Fibroblast of skin of right biceps (primary cell): Measurements from ENCODE around the gene FABP6.

Experiments used
- DNase-seq: peaks from one replicate; pipeline ENCODE4 v3.0.0-alpha.2; 2013

Gene FABP6

GRCh38 chr5:160263326-160263855, 34.1 kb downstream of the FABP6 start:
- no peak for DNase-seq

DNA sequence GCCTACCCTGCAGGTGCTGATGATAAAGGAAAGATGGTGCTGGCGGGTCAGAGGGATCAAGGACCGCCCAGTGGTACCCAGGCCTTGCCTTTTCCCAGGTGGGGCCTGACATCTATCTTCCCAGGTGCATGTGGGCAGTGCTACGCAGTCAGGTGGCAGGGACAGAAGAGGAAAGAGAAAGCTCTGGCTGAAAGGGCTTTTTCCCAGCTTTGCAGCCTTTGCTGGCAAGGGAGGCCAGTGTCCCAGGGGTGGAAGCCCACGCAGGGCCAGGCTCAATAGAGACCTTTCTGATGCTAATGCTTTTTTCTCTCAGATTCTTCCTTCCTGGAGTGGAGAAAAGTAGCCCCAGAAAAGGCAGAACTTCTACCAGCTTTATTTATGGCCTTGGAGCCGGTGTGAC, 36.7 kb downstream of the FABP6 start:
- DNase-seq, result no peak

DNA sequence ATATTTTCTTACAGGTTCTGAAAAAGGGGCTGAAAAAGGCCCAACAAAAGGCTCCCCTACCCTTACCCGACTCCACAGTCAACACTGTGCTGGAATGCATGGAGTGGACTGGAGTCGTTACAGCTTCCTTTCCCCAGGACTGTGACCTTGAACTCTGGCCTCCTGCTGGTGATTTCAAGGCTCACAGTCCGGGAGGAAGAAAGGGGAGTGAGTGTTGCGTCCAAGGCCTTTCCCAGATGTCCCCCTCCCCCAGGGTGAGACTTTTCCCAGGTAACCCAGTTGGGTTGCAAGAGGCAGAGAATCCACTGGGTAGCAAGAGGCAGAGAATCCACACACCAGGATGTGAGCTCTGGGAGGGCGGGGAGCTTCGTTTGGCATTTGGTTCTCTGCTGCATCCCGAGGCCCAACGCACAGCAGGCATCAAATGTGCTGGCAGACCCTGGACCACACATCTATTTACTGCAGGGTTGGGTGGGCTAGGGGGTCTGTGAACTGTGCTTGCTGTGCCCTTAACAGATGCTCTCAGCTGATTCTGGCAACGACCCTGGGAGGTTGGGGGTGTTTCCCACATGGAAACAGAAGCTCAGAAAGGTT, 37.5 kb downstream of the FABP6 start:
- DNase-seq, result no peak

GRCh38 chr5:160268121-160268520, 38.8 kb downstream of the FABP6 start:
- no peak for DNase-seq

DNA sequence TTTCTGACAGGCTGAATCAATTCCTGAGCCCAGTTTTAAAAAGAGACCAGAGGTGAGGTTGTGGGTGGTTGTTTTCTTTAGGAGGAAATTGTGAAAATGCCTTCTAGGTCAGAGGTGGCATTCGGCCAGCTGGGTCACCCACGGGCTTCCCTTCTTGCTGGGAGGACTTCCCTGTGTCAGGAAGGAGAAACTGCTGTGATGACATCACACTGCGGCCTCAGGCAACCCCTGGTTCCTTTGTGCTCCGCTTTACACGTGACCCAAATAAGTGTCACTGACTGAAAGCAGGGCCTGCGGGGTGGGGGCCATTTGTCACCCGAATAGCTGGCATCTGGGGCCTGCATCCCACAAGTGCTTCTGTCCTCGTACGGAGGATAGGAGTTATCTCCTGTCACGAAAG, 39.7 kb downstream of the FABP6 start:
- DNase-seq, result peak; percentile 27

GRCh38 chr5:160270704-160271103, 41.4 kb downstream of the FABP6 start:
- DNase-seq, result no peak

- DNase-seq, result peak; percentile 15
These were observed 42.1 kb downstream of the FABP6 start for GRCh38 chr5:160271396-160271795.

DNA sequence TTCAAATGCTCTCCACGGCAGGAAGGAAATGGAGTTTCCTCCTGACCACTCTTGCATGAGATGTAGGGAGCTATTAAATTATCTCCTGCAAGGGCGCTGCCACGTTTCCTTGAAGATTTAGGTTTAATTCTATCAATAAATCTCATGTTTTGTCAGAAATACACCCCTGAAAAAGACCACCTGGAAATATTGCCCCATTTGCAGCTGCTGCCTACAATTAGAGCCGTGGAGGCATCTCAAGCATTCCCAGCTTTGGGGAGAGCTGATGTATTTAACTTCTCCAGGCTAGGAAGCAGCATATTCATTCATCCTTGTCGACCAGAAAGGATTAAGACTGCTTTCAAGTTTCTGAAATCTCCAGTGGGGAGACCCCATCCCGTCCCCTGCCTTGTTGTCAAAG, 42.5 kb downstream of the FABP6 start:
- DNase-seq, result no peak

DNA sequence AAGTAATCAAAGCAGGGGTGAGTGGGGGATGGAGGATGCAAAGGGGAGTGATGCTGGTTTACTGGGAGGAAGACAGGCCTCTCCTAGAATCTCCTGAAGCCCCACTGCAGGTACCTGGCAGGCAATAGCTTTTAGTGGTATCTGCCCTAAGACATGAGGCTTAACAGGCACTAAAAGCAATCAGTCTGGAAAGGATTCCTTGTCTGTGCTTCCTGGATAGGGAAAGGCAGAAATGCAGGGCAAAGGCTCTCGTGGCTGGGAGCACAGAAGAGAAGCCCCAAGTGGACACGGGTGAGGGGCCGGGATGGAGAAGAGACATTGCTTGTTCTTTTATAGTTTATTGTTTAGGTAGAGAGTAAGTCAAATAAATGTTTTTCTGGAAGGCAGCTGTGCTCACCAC, 43.0 kb downstream of the FABP6 start:
- no peak for DNase-seq

GRCh38 chr5:160272889-160273288, 43.6 kb downstream of the FABP6 start:
- DNase-seq, result no peak

GRCh38 chr5:160274483-160274931, 45.2 kb downstream of the FABP6 start:
- no peak for DNase-seq

DNA sequence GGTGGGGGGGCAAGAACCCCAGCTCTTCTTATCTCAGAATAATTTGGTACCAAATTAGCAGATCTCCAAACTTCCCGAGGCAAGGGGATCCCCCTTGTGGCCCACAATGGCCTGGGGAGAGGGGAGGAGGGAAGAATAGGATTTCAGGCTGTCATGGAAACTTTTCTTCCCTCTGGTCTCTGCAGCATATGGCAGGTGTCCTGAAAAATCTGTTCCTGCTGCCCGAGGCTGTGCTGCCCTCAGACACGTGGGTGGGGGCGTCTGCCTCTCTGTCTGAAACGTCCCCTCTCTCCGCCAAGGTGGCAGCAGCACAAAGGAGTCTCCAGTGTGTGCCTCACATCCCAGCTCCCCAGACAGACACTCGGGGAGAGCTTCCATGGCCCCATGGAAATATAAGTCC, 49.0 kb downstream of the FABP6 start:
- no peak for DNase-seq

DNA sequence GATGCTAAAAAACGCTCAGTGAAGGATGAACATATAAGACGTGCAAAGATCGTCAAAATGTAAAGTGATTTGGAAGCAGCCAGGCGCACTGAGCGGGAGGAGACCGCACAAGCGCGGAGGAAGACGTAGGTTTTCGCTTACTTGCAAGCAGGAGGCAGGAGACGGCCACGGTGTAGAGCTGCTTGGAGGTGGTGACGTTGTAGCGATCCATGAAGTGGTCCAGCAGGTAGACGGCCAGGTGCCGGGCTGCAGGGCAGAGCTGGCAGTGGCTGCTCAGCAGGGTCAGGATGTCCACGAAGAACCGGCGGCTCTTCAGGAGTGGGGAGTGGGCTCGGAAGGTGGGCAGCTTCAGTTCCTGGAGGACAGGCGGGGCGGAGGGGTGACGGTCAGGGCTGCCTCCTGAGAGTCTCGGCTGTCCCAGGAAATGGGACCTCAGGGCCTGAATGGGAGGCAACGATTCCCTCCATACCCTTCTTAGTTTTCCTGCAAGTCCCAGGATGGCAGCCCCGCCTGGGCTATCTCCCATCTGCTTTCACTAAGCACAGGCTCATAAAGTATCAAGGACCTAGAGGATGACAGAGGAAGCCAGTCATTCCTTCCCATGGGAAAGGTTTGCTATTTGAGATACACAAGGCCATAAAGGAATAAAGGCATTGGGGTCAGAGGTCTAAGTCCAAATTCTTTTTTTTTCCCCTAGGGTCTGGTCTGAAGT, 51.2 kb downstream of the FABP6 start:
- no peak for DNase-seq

GRCh38 chr5:160281275-160281674, 52.0 kb downstream of the FABP6 start:
- no peak for DNase-seq

GRCh38 chr5:160284291-160284873, 55.1 kb downstream of the FABP6 start:
- DNase-seq, result no peak

DNA sequence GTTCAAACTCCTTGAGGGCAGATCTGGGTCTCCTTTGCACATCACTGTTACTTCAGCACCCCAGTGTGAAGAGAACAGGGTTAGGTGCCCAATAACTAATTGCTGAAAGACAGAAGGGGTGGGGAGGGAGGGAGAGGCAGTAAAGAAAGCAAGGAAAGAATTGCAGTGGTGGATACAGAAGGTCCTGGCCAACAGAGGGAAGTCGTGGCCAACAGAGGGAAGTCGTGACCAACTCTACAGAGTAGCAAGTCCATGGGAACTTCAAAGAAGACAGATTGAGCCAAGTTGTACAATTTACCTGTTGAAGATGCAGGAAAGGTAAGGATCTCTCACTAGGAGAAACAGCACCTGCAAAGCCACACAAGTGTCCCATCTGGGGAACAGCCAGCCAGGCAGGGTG, 56.0 kb downstream of the FABP6 start:
- no peak for DNase-seq

- DNase-seq, result no peak
These were observed 57.6 kb downstream of the FABP6 start for GRCh38 chr5:160286947-160287346.

DNA sequence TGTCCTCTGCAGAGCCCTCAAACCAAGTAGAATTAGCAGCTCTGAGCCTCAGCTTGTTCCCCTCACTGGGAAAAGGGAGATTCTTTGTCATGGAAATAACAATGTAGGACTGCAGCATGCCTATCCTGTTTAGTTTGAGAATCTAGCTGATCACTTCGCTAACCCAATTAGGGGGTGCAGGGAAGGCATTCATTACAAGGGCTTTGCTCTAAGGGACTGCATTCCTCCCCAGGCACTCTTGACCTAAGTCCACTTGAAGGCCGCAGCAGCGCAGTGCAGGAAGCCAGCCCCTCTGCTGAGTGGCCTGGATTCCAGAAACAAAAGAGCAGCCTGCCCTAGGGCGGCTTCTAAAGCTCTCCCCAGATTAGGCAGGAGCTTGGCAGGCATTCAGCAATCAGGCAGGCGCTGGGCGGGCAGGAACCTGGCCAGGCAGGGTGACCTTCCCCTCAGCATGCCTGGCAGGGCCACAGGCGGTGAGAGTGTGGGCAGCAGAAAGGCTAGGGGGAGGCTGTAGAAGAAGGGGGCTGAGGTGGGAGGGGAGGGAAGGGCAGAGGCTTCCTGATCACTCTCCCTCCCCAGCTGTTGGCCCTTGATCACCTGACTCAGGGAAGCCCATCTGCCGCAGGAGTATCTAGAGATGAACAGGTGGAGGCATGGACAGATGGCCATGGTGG, 58.2 kb downstream of the FABP6 start:
- no peak for DNase-seq
